GM19438 (cell line): Measurements from ENCODE around the gene GATA1.

Experiments used
- ATAC-seq: cut with Tn5 transposase; IDR thresholded peaks from one replicate; pipeline ENCODE4 v1.9.1; 2021; ENCODE audit warnings: low read depth; ENCODE audit not compliant: unreplicated experiment

The GATA1 gene

GRCh38 chrX:48839686-48840085, 53.3 kb downstream of the GATA1 start:
- no peak for ATAC-seq
